ENCODE data around the gene SKIC8.

SKIC8 gene

GRCh38 chr15:78299101-78299930, at the start of gene SKIC8:
TSS of gene SKIC8 (minus strand) at chr15:78299609. CDS start at chr15:78295686, 3,923 bp downstream.
- peak; percentile 89 for DNase-seq

GRCh38 chr15:78347586-78348543, 48.5 kb upstream of the SKIC8 start:
- no peak for DNase-seq

- no peak for DNase-seq
Observed at GRCh38 chr15:78345396-78346125, 46.2 kb upstream of the SKIC8 start.

- DNase-seq, result no peak
Observed at GRCh38 chr15:78343276-78344060, 44.1 kb upstream of the SKIC8 start.

- no peak for DNase-seq
Observed at GRCh38 chr15:78342021-78342420, 42.6 kb upstream of the SKIC8 start.

GRCh38 chr15:78341057-78341987, 41.9 kb upstream of the SKIC8 start:
- DNase-seq, result no peak

- no peak for DNase-seq
Observed at GRCh38 chr15:78340231-78341056, 41.0 kb upstream of the SKIC8 start, which contains the start of gene CRABP1. TSS of gene CRABP1 (plus strand) at chr15:78340353. CDS start at chr15:78340429, 76 bp downstream.

- no peak for DNase-seq
Observed at GRCh38 chr15:78339559-78339958, 40.1 kb upstream of the SKIC8 start.

- DNase-seq, result no peak
Observed at GRCh38 chr15:78338781-78339180, 39.4 kb upstream of the SKIC8 start.

GRCh38 chr15:78335985-78336384, 36.6 kb upstream of the SKIC8 start:
- DNase-seq, result no peak

- no peak for DNase-seq
Observed at GRCh38 chr15:78334845-78335244, 35.4 kb upstream of the SKIC8 start.

GRCh38 chr15:78329625-78330024, 30.2 kb upstream of the SKIC8 start:
- no peak for DNase-seq

- DNase-seq, result no peak
Observed at GRCh38 chr15:78327466-78327865, 28.1 kb upstream of the SKIC8 start.

- DNase-seq, result no peak
Observed at GRCh38 chr15:78325092-78325843, 25.9 kb upstream of the SKIC8 start.

GRCh38 chr15:78324144-78324543, 24.7 kb upstream of the SKIC8 start:
- DNase-seq, result no peak

- no peak for DNase-seq
Observed at GRCh38 chr15:78323693-78324092, 24.3 kb upstream of the SKIC8 start.

- DNase-seq, result no peak
Observed at GRCh38 chr15:78322724-78323521, 23.5 kb upstream of the SKIC8 start.

- DNase-seq, result no peak
Observed at GRCh38 chr15:78322243-78322642, 22.8 kb upstream of the SKIC8 start.
